A549 (cell line): ENCODE measurements around the gene CTXN2. TPM values are rescaled to one million over a fixed set of nuclear protein-coding genes. Genes with fewer than 3 reads are reported as not detected.

Experiments
- ATAC-seq, 2 experiments: fragments of 200-7000 bp in 1 of 2; fragments of >200 bp in 1 of 2; cut with Nextera tagmentation in 1 of 2; cut with Tn5 transposase in 1 of 2; 3 replicates each; pipeline versions ENCODE4 v1.8.0 to v1.9.1; 2018 to 2020; ENCODE audit warnings: mild to moderate bottlenecking in 1 of 2, moderate library complexity in 1 of 2
- CTCF ChIA-PET: fragments of 300-600 bp; sonication (Branson Sonifier 250); formaldehyde crosslinking; extraction: SDS; loops from one replicate; lab custom pipeline; 2021; ENCODE audit warnings: antibody characterized with exemption, inconsistent platforms; lab: Yijun Ruan, JAX
- POLR2A ChIA-PET: fragments of 350-600 bp; formaldehyde crosslinking; extraction: SDS; loops from one replicate; lab custom pipeline; 2021; ENCODE audit warnings: antibody characterized with exemption, inconsistent platforms; lab: Yijun Ruan, JAX
- DNase-seq, 2 experiments: peaks; one replicate each; pipeline versions ENCODE4 v3.0.0 to v3.0.0-alpha.2; 2011 to 2016; ENCODE audit warnings: low read depth in 1 of 2, low spot score in 1 of 2
- FAIRE-seq: peaks from 2 replicates; lab custom pipeline; 2011; peaks lifted over from hg19 to GRCh38; lab: Jason Lieb, UNC
- H3K27ac ChIP-seq, 2 experiments: fragments of >200 bp; sonication (Bioruptor Twin); formaldehyde crosslinking; 3 replicates each; pipeline ENCODE4 v1.5.1; 2016 to 2017
- H3K4me1 ChIP-seq: fragments of >200 bp; sonication (Bioruptor Twin); formaldehyde crosslinking; 3 replicates; pipeline ENCODE4 v1.6.1; 2016
- H3K4me2 ChIP-seq: fragments of >200 bp; sonication (Bioruptor Twin); formaldehyde crosslinking; 3 replicates; pipeline ENCODE4 v1.6.1; 2016
- H3K4me3 ChIP-seq: fragments of >200 bp; sonication (Bioruptor Twin); formaldehyde crosslinking; 3 replicates; pipeline ENCODE4 v1.5.1; 2016
- H3K9me3 ChIP-seq: fragments of >200 bp; sonication (Bioruptor Twin); formaldehyde crosslinking; 3 replicates; pipeline ENCODE4 v1.6.1; 2016
- CBX8 ChIP-seq: fragments of 200-600 bp; sonication (generic); IDR thresholded peaks from 2 replicates; pipeline ENCODE4 v1.6.1; 2016
- CEBPB ChIP-seq, 2 experiments: fragments of >200 bp in 1 of 2; sonication (Bioruptor Twin) in 1 of 2; formaldehyde crosslinking in 1 of 2; IDR thresholded peaks; 2 replicates each; pipeline ENCODE4 v1.6.1; 2012 to 2016
- CHD4 ChIP-seq: fragments of 200-600 bp; sonication (generic); IDR thresholded peaks from 2 replicates; pipeline ENCODE4 v1.6.1; 2016; ENCODE audit warnings: antibody characterized with exemption, mild to moderate bottlenecking, borderline replicate concordance
- EP300 ChIP-seq, 2 experiments: fragments of >200 bp; sonication (Bioruptor Twin); formaldehyde crosslinking; IDR thresholded peaks; 2 replicates in 1 of 2; 3 replicates in 1 of 2; pipeline ENCODE4 v1.6.1; 2016 to 2017
- HOXA7 ChIP-seq: fragments of 250-450 bp; sonication (Bioruptor Pico); IDR thresholded peaks from 2 replicates; pipeline ENCODE4 v1.5.0; 2020; ENCODE audit warnings: mild to moderate bottlenecking, moderate library complexity
- JUN ChIP-seq, 2 experiments: fragments of >200 bp; sonication (Bioruptor Twin); formaldehyde crosslinking; IDR thresholded peaks; 2 replicates in 1 of 2; 3 replicates in 1 of 2; pipeline ENCODE4 v1.6.1; 2016 to 2017
- KDM1A ChIP-seq: fragments of 200-600 bp; sonication (generic); IDR thresholded peaks from 2 replicates; pipeline ENCODE4 v1.6.1; 2016; ENCODE audit warnings: low read depth, mild to moderate bottlenecking
- NR3C1 ChIP-seq: fragments of >200 bp; sonication (Bioruptor Twin); formaldehyde crosslinking; IDR thresholded peaks from 3 replicates; pipeline ENCODE4 v1.6.1; 2017
- POLR2A ChIP-seq: IDR thresholded peaks from 2 replicates; pipeline ENCODE4 v1.6.1; 2012; ENCODE audit warnings: mild to moderate bottlenecking, low read length
- POLR2AphosphoS2 ChIP-seq: conservative IDR thresholded peaks from 2 replicates; pipeline ENCODE4 v1.6.1; 2012; ENCODE audit warnings: low read length, improper control_type of control experiment, inconsistent platforms
- RARB ChIP-seq: fragments of 250-450 bp; sonication (Bioruptor Pico); IDR thresholded peaks from 2 replicates; pipeline ENCODE4 v1.8.0; 2021; ENCODE audit warnings: mild to moderate bottlenecking, moderate library complexity
- RFX5 ChIP-seq: fragments of 450-650 bp; IDR thresholded peaks from 2 replicates; pipeline ENCODE4 v1.7.1; 2014; ENCODE audit warnings: antibody characterized with exemption, mild to moderate bottlenecking, moderate library complexity
- TP53 ChIP-seq: fragments of 250-450 bp; sonication (Bioruptor Pico); IDR thresholded peaks from 2 replicates; pipeline ENCODE4 v1.5.0; 2021; ENCODE audit warnings: mild to moderate bottlenecking, moderate library complexity
- ZC3H11A ChIP-seq: fragments of 450-650 bp; IDR thresholded peaks from 2 replicates; pipeline ENCODE4 v1.6.1; 2014; ENCODE audit warnings: antibody characterized with exemption, mild to moderate bottlenecking
- ZFP36 ChIP-seq: fragments of 450-650 bp; IDR thresholded peaks from 2 replicates; pipeline ENCODE4 v1.6.1; 2014; ENCODE audit warnings: borderline replicate concordance; ENCODE audit not compliant: partially characterized antibody
- ZNF302 ChIP-seq: fragments of 250-450 bp; sonication (Bioruptor Pico); IDR thresholded peaks from 2 replicates; pipeline ENCODE4 v1.9.0; 2021; ENCODE audit warnings: inconsistent platforms, mild to moderate bottlenecking, moderate library complexity
- WGBS: methylation state at CpG from one replicate; pipeline ENCODE4 v1.1.6; 2017; ENCODE audit errors: missing lambda C conversion rate; 5-methylcytosine and 5-hydroxymethylcytosine counted together
- polyA plus RNA-seq, 4 experiments: library from polyadenylated mRNA; depleted of rRNA in 3 of 4; stranded (reverse); fragments of >200 nt; fragmentation: RNase III in 1 of 4; extraction: RNeasy Plus Mini Kit Qiagen cat#74134 plus additional on column Dnase treatment in 1 of 4; gene quantifications; 2 replicates in 3 of 4; 3 replicates in 1 of 4; pipeline ENCODE4 v1.2.3, GENCODE V29; 2011 to 2017
- TF ChIP-seq, protein P1 (sequence below): fragments of 250-450 bp; sonication (Bioruptor Pico); IDR thresholded peaks from 2 replicates; pipeline ENCODE4 v1.5.0; 2021; ENCODE audit warnings: mild to moderate bottlenecking, moderate library complexity, borderline replicate concordance
- TF ChIP-seq, protein P2 (sequence below): fragments of >200 bp; sonication (Bioruptor Twin); formaldehyde crosslinking; IDR thresholded peaks from 3 replicates; pipeline ENCODE4 v1.5.1; 2016
- TF ChIP-seq, protein P3 (sequence below): fragments of >200 bp; sonication (Bioruptor Twin); formaldehyde crosslinking; IDR thresholded peaks from 2 replicates; pipeline ENCODE4 v1.6.1; 2016
- TF ChIP-seq, protein P4 (sequence below): fragments of >200 bp; sonication (Bioruptor Twin); formaldehyde crosslinking; IDR thresholded peaks from 3 replicates; pipeline ENCODE4 v1.6.1; 2016

Gene CTXN2
- polyA plus RNA-seq, 2 of the 4 experiments (the other 2 are of a cell fraction), result not detected

DNA sequence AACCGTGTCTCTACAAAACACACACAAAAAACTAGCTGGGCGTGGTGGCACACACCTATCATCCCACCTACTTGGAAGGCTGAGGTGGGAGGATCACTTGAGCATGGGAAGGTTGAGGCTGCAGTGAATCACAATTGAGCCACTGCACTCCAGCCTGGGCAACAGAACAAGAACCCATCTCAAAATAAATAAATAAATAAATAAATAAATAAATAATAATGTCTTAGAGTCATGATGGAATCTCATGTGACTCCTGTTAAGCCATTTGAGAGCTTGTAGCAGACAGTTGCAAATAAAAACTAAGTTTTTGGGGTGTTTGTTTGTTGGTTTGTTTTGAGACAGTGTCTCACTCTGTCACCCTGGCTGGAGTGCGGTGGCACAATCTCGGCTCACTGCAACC, 47.9 kb downstream of the CTXN2 start:
- DNase-seq (no peak), FAIRE-seq (no peak), ATAC-seq (no peak)
- Histone ChIP-seq H3K4me2 (no peak overlapping the region), H3K4me1 (no peaks in the 10 kb centered on the region), H3K9me3 (no peaks in the 10 kb centered on the region), H3K4me3 (no peak overlapping the region), H3K27ac (no peak overlapping the region)
- TF ChIP-seq RFX5 (no peak), NR3C1 (no peak), ZC3H11A (peak; percentile 47), CBX8 (no peak)
- ChIA-PET POLR2A (no interaction called here), CTCF (no interaction called here)
- 60% methylated on average over 4 of the region's 4 CpGs for whole genome bisulfite sequencing

DNA sequence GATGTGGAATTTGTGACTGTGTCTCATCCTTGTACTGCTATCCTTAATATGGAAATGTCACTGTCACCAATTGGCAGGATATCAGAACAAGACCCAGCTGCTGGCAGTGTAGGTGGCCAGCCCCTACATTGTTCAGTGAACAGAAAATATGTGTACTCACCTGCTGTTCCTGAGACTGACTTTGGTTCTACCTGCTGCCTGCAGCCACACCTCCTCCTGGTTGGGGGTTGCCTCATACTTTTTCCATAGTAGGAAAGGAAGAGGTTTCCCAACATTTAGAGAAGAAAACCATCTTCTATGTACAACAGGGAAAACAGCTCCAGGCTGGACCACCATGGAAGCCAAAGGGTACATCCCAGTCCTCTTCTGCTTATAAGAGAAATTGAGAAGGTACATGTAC, 50.5 kb downstream of the CTXN2 start:
- TF ChIP-seq ZNF302 (CRISPR knock-in tag) (no peak), TP53 (CRISPR knock-in tag) (no peak), CHD4 (no peak)
- TF ChIP-seq, all 56 proteins: peak for 0
- no peak overlapping the region for H3K4me3 ChIP-seq
- H3K4me1 ChIP-seq, result no peaks in the 10 kb centered on the region
- CTCF ChIA-PET, result no interaction called here
- ATAC-seq (no peak), DNase-seq (no peak), FAIRE-seq (no peak)
- POLR2A ChIA-PET, result no interaction called here
- H3K27ac ChIP-seq, result no peak overlapping the region
- H3K9me3 ChIP-seq, result no peaks in the 10 kb centered on the region
- no peak overlapping the region for H3K4me2 ChIP-seq

DNA sequence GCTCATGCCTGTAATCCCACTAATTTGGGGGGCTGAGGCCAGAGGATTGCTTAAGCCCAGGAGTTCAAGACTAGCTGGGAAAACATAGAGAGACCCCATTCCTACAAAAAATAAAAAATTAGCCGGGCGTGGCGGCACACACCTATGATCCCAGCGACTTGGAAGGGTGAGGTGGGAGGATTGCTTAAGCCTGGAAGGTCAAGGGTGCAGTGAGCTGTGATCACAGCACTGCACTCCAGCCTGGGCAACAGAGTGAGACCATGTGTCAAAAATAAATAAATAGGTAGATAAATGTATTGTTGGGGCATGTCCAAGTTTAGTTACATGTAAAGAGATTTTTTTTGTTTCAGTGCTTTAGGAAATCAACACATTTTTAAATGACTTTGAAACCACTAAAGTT, 51.1 kb downstream of the CTXN2 start:
- Histone ChIP-seq H3K9me3 (no peaks in the 10 kb centered on the region), H3K27ac (no peak overlapping the region), H3K4me1 (no peaks in the 10 kb centered on the region), H3K4me3 (no peak overlapping the region), H3K4me2 (no peak overlapping the region)
- ChIA-PET CTCF (no interaction called here), POLR2A (no interaction called here)
- ATAC-seq, result no peak
- 28% methylated on average over 4 of the region's 4 CpGs for WGBS
- FAIRE-seq, result no peak
- DNase-seq, result no peak
- TF ChIP-seq EP300 (IDR thresholded peaks at IDR 0.05) (no peak), NR3C1 (no peak), POLR2AphosphoS2 (no peak), JUN (IDR thresholded peaks at IDR 0.05) (no peak), KDM1A (no peak), HOXA7 (no peak), ZC3H11A (no peak), POLR2A (no peak), CEBPB (IDR thresholded peaks at IDR 0.05) (no peak), RARB (CRISPR knock-in tag) (no peak), ZFP36 (no peak)
- TF ChIP-seq, protein P1, sequence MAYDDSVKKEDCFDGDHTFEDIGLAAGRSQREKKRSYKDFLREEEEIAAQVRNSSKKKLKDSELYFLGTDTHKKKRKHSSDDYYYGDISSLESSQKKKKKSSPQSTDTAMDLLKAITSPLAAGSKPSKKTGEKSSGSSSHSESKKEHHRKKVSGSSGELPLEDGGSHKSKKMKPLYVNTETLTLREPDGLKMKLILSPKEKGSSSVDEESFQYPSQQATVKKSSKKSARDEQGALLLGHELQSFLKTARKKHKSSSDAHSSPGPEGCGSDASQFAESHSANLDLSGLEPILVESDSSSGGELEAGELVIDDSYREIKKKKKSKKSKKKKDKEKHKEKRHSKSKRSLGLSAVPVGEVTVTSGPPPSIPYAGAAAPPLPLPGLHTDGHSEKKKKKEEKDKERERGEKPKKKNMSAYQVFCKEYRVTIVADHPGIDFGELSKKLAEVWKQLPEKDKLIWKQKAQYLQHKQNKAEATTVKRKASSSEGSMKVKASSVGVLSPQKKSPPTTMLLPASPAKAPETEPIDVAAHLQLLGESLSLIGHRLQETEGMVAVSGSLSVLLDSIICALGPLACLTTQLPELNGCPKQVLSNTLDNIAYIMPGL, result no peak
- TF ChIP-seq, protein P2, sequence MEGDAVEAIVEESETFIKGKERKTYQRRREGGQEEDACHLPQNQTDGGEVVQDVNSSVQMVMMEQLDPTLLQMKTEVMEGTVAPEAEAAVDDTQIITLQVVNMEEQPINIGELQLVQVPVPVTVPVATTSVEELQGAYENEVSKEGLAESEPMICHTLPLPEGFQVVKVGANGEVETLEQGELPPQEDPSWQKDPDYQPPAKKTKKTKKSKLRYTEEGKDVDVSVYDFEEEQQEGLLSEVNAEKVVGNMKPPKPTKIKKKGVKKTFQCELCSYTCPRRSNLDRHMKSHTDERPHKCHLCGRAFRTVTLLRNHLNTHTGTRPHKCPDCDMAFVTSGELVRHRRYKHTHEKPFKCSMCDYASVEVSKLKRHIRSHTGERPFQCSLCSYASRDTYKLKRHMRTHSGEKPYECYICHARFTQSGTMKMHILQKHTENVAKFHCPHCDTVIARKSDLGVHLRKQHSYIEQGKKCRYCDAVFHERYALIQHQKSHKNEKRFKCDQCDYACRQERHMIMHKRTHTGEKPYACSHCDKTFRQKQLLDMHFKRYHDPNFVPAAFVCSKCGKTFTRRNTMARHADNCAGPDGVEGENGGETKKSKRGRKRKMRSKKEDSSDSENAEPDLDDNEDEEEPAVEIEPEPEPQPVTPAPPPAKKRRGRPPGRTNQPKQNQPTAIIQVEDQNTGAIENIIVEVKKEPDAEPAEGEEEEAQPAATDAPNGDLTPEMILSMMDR, result no peak
- TF ChIP-seq, protein P3, sequence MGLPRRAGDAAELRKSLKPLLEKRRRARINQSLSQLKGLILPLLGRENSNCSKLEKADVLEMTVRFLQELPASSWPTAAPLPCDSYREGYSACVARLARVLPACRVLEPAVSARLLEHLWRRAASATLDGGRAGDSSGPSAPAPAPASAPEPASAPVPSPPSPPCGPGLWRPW, result no peak
- TF ChIP-seq, protein P4, sequence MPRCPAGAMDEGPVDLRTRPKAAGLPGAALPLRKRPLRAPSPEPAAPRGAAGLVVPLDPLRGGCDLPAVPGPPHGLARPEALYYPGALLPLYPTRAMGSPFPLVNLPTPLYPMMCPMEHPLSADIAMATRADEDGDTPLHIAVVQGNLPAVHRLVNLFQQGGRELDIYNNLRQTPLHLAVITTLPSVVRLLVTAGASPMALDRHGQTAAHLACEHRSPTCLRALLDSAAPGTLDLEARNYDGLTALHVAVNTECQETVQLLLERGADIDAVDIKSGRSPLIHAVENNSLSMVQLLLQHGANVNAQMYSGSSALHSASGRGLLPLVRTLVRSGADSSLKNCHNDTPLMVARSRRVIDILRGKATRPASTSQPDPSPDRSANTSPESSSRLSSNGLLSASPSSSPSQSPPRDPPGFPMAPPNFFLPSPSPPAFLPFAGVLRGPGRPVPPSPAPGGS, result no peak
